ENCODE measurements around the gene SGMS1.
"Not testable (repeated sequence)": the region's sequence is repeated elsewhere in the genome, so short reads cannot be mapped to it uniquely, and the experiment has no call there.

SGMS1 gene

GRCh38 chr10:50490241-50490640, 133.5 kb downstream of the SGMS1 start:
- TF ChIP-seq TCF4 (CRISPR knock-in tag; IDR thresholded peaks at IDR 0.05; ENCODE audit: borderline replicate concordance) (no peak), RARB (CRISPR knock-in tag; IDR thresholded peaks at IDR 0.05) (no peak), TOX (CRISPR knock-in tag; IDR thresholded peaks at IDR 0.05; ENCODE audit: borderline replicate concordance) (no peak), PPARA (CRISPR knock-in tag; IDR thresholded peaks at IDR 0.05; ENCODE audit: borderline replicate concordance) (no peak), ARNTL (CRISPR knock-in tag; IDR thresholded peaks at IDR 0.05; ENCODE audit: borderline replicate concordance, low read depth) (no peak), OSR1 (CRISPR knock-in tag; IDR thresholded peaks at IDR 0.05) (no peak), CSRNP3 (CRISPR knock-in tag; IDR thresholded peaks at IDR 0.05) (no peak), ISL1 (CRISPR knock-in tag; IDR thresholded peaks at IDR 0.05) (no peak), CSDC2 (CRISPR knock-in tag; IDR thresholded peaks at IDR 0.05) (no peak), GLIS3 (CRISPR knock-in tag; IDR thresholded peaks at IDR 0.05) (no peak), ZNF8 (CRISPR knock-in tag; IDR thresholded peaks at IDR 0.05) (no peak), ZNF70 (CRISPR knock-in tag; IDR thresholded peaks at IDR 0.05) (no peak), ZFP30 (CRISPR knock-in tag; IDR thresholded peaks at IDR 0.05) (no peak), ESRRG (CRISPR knock-in tag; IDR thresholded peaks at IDR 0.05) (no peak)
- no peak for ATAC-seq

- ATAC-seq: not testable (repeated sequence)
Measured at GRCh38 chr10:50484550-50484949, 139.2 kb downstream of the SGMS1 start.

- no peak for ATAC-seq
- TF ChIP-seq CSRNP3 (CRISPR knock-in tag; IDR thresholded peaks at IDR 0.05): no peak
- no peak for TF ChIP-seq ZFP30 (CRISPR knock-in tag; IDR thresholded peaks at IDR 0.05)
- TF ChIP-seq BACH2 (CRISPR knock-in tag; IDR thresholded peaks at IDR 0.05; ENCODE audit: borderline replicate concordance): no peak
- TF ChIP-seq PPARA (CRISPR knock-in tag; IDR thresholded peaks at IDR 0.05; ENCODE audit: borderline replicate concordance): no peak
- no peak for TF ChIP-seq OSR1 (CRISPR knock-in tag; IDR thresholded peaks at IDR 0.05)
- no peak for TF ChIP-seq ZNF70 (CRISPR knock-in tag; IDR thresholded peaks at IDR 0.05)
- TF ChIP-seq GLIS3 (CRISPR knock-in tag; IDR thresholded peaks at IDR 0.05): no peak
- no peak for TF ChIP-seq ZC3H10 (CRISPR knock-in tag; IDR thresholded peaks at IDR 0.05)
- TF ChIP-seq SNAI2 (CRISPR knock-in tag; IDR thresholded peaks at IDR 0.05): no peak
- TF ChIP-seq POU6F1 (CRISPR knock-in tag; IDR thresholded peaks at IDR 0.05; ENCODE audit: borderline replicate concordance, low read depth): no peak
- no peak for TF ChIP-seq ARNTL (CRISPR knock-in tag; IDR thresholded peaks at IDR 0.05; ENCODE audit: borderline replicate concordance, low read depth)
Measured at GRCh38 chr10:50480054-50481007, 143.4 kb downstream of the SGMS1 start.

- ATAC-seq: no peak
- TF ChIP-seq CREB5 (CRISPR knock-in tag; IDR thresholded peaks at IDR 0.05; ENCODE audit: low read depth): no peak
- no peak for TF ChIP-seq ESRRG (CRISPR knock-in tag; IDR thresholded peaks at IDR 0.05)
- no peak for TF ChIP-seq ZFP3 (CRISPR knock-in tag; IDR thresholded peaks at IDR 0.05)
Measured at GRCh38 chr10:50477287-50478203, 146.2 kb downstream of the SGMS1 start.

Data from SK-N-SH treated with all-trans-retinoic acid at 6 μM for 48 hours (cell line).